NT2/D1 (cell line): ENCODE data around the gene KLHL29.

ENCODE experiments used
- SUZ12 ChIP-seq: IDR thresholded peaks from 2 replicates; pipeline ENCODE4 v1.6.1; 2011; ENCODE audit not compliant: insufficient read length, insufficient read depth; ENCODE audit errors: extremely low read depth
- YY1 ChIP-seq: IDR thresholded peaks from 2 replicates; pipeline ENCODE4 v1.6.1; 2011; ENCODE audit not compliant: insufficient read length, insufficient read depth

GRCh38 chr2:23630961-23631360 lies 246.0 kb downstream of the KLHL29 start:
- no peak for TF ChIP-seq SUZ12
- no peak for TF ChIP-seq YY1
